HepG2 (cell line): ENCODE data around the gene LIME1. TPM values are rescaled to one million over a fixed set of nuclear protein-coding genes. Genes with fewer than 3 reads are reported as not detected.
A peak's percentile ranks its signal among the peaks of the same experiment; 100 is the strongest.

Experiments used
- AGO1 ChIP-seq: fragments of 200-400 bp; formaldehyde crosslinking; IDR thresholded peaks from 2 replicates; pipeline ENCODE4 v1.6.1; 2017; ENCODE audit warnings: mild to moderate bottlenecking, low read depth, low read length, moderate library complexity; ENCODE audit not compliant: poor library complexity, severe bottlenecking
- BATF2 ChIP-seq: sonication (generic); formaldehyde crosslinking; IDR thresholded peaks from 2 replicates; pipeline ENCODE4 v1.8.0; 2022; ENCODE audit warnings: mild to moderate bottlenecking, missing genetic modification reagents, moderate library complexity
- E2F2 ChIP-seq: sonication (generic); formaldehyde crosslinking; IDR thresholded peaks from 2 replicates; pipeline ENCODE4 v1.4.0; 2020; ENCODE audit warnings: missing genetic modification reagents, borderline replicate concordance
- KAT7 ChIP-seq: IDR thresholded peaks from 2 replicates; pipeline ENCODE4 v1.6.1; 2018; ENCODE audit warnings: borderline replicate concordance, missing compliant biosample characterization
- KDM3A ChIP-seq: IDR thresholded peaks from 2 replicates; pipeline ENCODE4 v1.6.1; 2018; ENCODE audit warnings: low read depth, missing compliant biosample characterization
- MED8 ChIP-seq: sonication (generic); formaldehyde crosslinking; IDR thresholded peaks from 2 replicates; pipeline ENCODE4 v1.8.1; 2023; ENCODE audit warnings: mild to moderate bottlenecking, missing genetic modification reagents; ENCODE audit not compliant: insufficient replicate concordance
- MIXL1 ChIP-seq: IDR thresholded peaks from 2 replicates; pipeline ENCODE4 v1.6.1; 2016
- MXI1 ChIP-seq: IDR thresholded peaks from 3 replicates; pipeline ENCODE4 v1.6.1; 2012; ENCODE audit warnings: low read depth, low read length, inconsistent platforms, borderline replicate concordance
- MYNN ChIP-seq: sonication (generic); formaldehyde crosslinking; IDR thresholded peaks from 2 replicates; pipeline ENCODE4 v1.4.0; 2020; ENCODE audit warnings: mild to moderate bottlenecking, low read depth, missing genetic modification reagents
- NCOR1 ChIP-seq: fragments of 200-600 bp; sonication (generic); IDR thresholded peaks from 2 replicates; pipeline ENCODE4 v1.7.0; 2017; ENCODE audit warnings: antibody characterized with exemption, low read length, borderline replicate concordance
- NR2F2 ChIP-seq: IDR thresholded peaks from 2 replicates; pipeline ENCODE4 v1.6.1; 2012; ENCODE audit warnings: low read depth, inconsistent platforms, borderline replicate concordance
- SMARCC2 ChIP-seq: fragments of 450-650 bp; IDR thresholded peaks from 2 replicates; pipeline ENCODE4 v1.6.1; 2017; ENCODE audit warnings: antibody characterized with exemption, mild to moderate bottlenecking
- TOPORS ChIP-seq: sonication (generic); formaldehyde crosslinking; IDR thresholded peaks from 2 replicates; pipeline ENCODE4 v1.8.0; 2023; ENCODE audit warnings: mild to moderate bottlenecking, missing genetic modification reagents
- U2AF2 ChIP-seq: fragments of 200-400 bp; formaldehyde crosslinking; IDR thresholded peaks from 2 replicates; pipeline ENCODE4 v1.6.1; 2017; ENCODE audit warnings: low read depth, mild to moderate bottlenecking, low read length
- ZBTB3 ChIP-seq: sonication (generic); formaldehyde crosslinking; IDR thresholded peaks from 2 replicates; pipeline ENCODE4 v1.4.0; 2020; ENCODE audit warnings: low read depth, mild to moderate bottlenecking, moderate library complexity, missing genetic modification reagents, borderline replicate concordance
- ZFP36L1 ChIP-seq: sonication (generic); formaldehyde crosslinking; IDR thresholded peaks from 2 replicates; pipeline ENCODE4 v1.8.0; 2022; ENCODE audit warnings: mild to moderate bottlenecking, missing genetic modification reagents, moderate library complexity
- ZNF326 ChIP-seq: sonication (generic); formaldehyde crosslinking; IDR thresholded peaks from 2 replicates; pipeline ENCODE4 v1.4.0; 2020; ENCODE audit warnings: missing genetic modification reagents, borderline replicate concordance
- ZNF33A ChIP-seq: sonication (generic); formaldehyde crosslinking; IDR thresholded peaks from 2 replicates; pipeline ENCODE4 v1.5.1; 2020; ENCODE audit warnings: missing genetic modification reagents, mild to moderate bottlenecking, moderate library complexity, borderline replicate concordance
- ZNF510 ChIP-seq: sonication (generic); formaldehyde crosslinking; IDR thresholded peaks from 2 replicates; pipeline ENCODE4 v1.4.0; 2020; ENCODE audit warnings: low read depth, mild to moderate bottlenecking, missing genetic modification reagents
- ZNF558 ChIP-seq: sonication (generic); formaldehyde crosslinking; IDR thresholded peaks from 2 replicates; pipeline ENCODE4 v1.9.0; 2022; ENCODE audit warnings: mild to moderate bottlenecking, missing genetic modification reagents, borderline replicate concordance
- ZNF747 ChIP-seq: sonication (generic); formaldehyde crosslinking; IDR thresholded peaks from 2 replicates; pipeline ENCODE4 v1.8.1; 2023; ENCODE audit warnings: missing genetic modification reagents, mild to moderate bottlenecking, borderline replicate concordance
- ZNF841 ChIP-seq: sonication (generic); formaldehyde crosslinking; IDR thresholded peaks from 2 replicates; pipeline ENCODE4 v1.8.1; 2023; ENCODE audit warnings: missing genetic modification reagents, borderline replicate concordance
- ZZZ3 ChIP-seq: sonication (generic); formaldehyde crosslinking; IDR thresholded peaks from 2 replicates; pipeline ENCODE4 v1.4.0; 2020; ENCODE audit warnings: missing genetic modification reagents, mild to moderate bottlenecking, borderline replicate concordance
- polyA plus RNA-seq, 8 experiments: library from polyadenylated mRNA; depleted of rRNA in 3 of 8; stranded (reverse) in 7 of 8; unstranded in 1 of 8; fragments of >200 nt; fragmentation: Illumina TruSeq in 4 of 8; extraction: Trizol in 4 of 8; gene quantifications; 2 replicates each; pipeline versions ENCODE4 v1.2.1 to v1.2.3, GENCODE V29; 2011 to 2016; ENCODE audit warnings: low read depth in 4 of 8, missing spikeins in 1 of 8, mixed read lengths in 1 of 8; ENCODE audit not compliant: insufficient read depth in 1 of 8
- total RNA-seq, 5 experiments: library from RNA; depleted of rRNA; stranded (reverse); fragments of >200 nt; fragmentation: Illumina TruSeq; extraction: Trizol; gene quantifications; 2 replicates each; pipeline ENCODE4 v1.2.3, GENCODE V29; 2016; ENCODE audit warnings: low read depth in 1 of 5
- TF ChIP-seq, protein P1 (sequence below): sonication (generic); formaldehyde crosslinking; IDR thresholded peaks from 2 replicates; pipeline ENCODE4 v1.4.0; 2020; ENCODE audit warnings: missing genetic modification reagents, borderline replicate concordance

The LIME1 gene
- total and polyA plus RNA-seq, 2 of the 13 experiments (the other 11 are each of a cell fraction or from before 2014, with no cell fraction given): 13.0 to 61.5 TPM

DNA sequence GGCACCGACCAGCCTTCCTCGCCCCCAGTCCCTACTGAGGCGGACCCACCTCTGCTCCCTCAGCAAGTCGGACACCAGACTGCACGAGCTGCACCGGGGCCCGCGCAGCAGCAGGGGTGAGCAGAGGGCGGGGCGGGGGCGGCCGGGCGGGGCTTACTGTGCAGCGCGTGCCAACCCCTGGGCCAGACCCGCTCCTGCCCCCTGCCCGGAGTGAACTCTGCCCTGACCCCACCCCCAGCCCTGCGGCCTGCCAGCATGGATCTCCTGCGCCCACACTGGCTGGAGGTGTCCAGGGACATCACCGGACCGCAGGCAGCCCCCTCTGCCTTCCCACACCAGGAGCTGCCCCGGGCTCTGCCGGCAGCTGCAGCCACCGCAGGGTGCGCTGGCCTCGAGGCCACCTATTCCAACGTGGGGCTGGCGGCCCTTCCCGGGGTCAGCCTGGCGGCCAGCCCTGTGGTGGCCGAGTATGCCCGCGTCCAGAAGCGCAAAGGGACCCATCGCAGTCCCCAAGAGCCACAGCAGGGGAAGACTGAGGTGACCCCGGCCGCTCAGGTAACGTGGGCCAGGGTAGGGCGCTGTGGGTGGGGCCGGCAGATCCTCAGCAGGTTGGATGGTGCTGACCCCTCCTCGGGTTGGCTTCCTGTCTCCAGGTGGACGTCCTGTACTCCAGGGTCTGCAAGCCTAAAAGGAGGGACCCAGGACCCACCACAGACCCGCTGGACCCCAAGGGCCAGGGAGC, 1.7 kb downstream of the LIME1 start (continued):
- TF ChIP-seq AGO1 (no peak), MED8 (CRISPR knock-in tag) (peak; percentile 85), E2F2 (CRISPR knock-in tag) (peak; percentile 84), ZNF747 (CRISPR knock-in tag) (peak; percentile 78), NR2F2 (peak; percentile 88; the same call in 1 of the 2 replicates), NCOR1 (peak; percentile 67; the same call in 1 of the 2 replicates), ZNF841 (CRISPR knock-in tag) (0 out of 2 replicates have a peak, but pooled peaks have one; percentile 79), MIXL1 (CRISPR knock-in tag) (0 out of 2 replicates have a peak, but pooled peaks have one; percentile 77), MXI1 (peak; percentile 88; the same call in 1 of the 3 replicates), ZZZ3 (CRISPR knock-in tag) (peak; percentile 94), ZFP36L1 (CRISPR knock-in tag) (no peak), KAT7 (CRISPR knock-in tag) (no peak; the same call in 1 of the 2 replicates), ZNF558 (CRISPR knock-in tag) (peak; percentile 88), MYNN (CRISPR knock-in tag) (no peak; the same call in 1 of the 2 replicates), ZNF33A (CRISPR knock-in tag) (no peak), KDM3A (no peak; the same call in 1 of the 2 replicates), ZNF326 (CRISPR knock-in tag) (no peak; the same call in 1 of the 2 replicates), BATF2 (peak; percentile 95; the same call in 1 of the 2 replicates), SMARCC2 (no peak), ZNF510 (CRISPR knock-in tag) (peak; percentile 83; the same call in 1 of the 2 replicates), ZBTB3 (CRISPR knock-in tag) (peak; percentile 83; the same call in 1 of the 2 replicates), U2AF2 (no peak; the same call in 1 of the 2 replicates), TOPORS (CRISPR knock-in tag) (no peak; the same call in 1 of the 2 replicates)
- TF ChIP-seq, protein P1, sequence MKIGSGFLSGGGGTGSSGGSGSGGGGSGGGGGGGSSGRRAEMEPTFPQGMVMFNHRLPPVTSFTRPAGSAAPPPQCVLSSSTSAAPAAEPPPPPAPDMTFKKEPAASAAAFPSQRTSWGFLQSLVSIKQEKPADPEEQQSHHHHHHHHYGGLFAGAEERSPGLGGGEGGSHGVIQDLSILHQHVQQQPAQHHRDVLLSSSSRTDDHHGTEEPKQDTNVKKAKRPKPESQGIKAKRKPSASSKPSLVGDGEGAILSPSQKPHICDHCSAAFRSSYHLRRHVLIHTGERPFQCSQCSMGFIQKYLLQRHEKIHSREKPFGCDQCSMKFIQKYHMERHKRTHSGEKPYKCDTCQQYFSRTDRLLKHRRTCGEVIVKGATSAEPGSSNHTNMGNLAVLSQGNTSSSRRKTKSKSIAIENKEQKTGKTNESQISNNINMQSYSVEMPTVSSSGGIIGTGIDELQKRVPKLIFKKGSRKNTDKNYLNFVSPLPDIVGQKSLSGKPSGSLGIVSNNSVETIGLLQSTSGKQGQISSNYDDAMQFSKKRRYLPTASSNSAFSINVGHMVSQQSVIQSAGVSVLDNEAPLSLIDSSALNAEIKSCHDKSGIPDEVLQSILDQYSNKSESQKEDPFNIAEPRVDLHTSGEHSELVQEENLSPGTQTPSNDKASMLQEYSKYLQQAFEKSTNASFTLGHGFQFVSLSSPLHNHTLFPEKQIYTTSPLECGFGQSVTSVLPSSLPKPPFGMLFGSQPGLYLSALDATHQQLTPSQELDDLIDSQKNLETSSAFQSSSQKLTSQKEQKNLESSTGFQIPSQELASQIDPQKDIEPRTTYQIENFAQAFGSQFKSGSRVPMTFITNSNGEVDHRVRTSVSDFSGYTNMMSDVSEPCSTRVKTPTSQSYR (CRISPR knock-in tag): peak; percentile 96
